ENCODE measurements around the gene EXOC3. TPM values are rescaled to one million over a fixed set of nuclear protein-coding genes. Genes with fewer than 3 reads are reported as not detected.

The EXOC3 gene
- total and polyA plus RNA-seq, 11 donors = 20.6 to 45.5 (median 42.8) TPM

DNA sequence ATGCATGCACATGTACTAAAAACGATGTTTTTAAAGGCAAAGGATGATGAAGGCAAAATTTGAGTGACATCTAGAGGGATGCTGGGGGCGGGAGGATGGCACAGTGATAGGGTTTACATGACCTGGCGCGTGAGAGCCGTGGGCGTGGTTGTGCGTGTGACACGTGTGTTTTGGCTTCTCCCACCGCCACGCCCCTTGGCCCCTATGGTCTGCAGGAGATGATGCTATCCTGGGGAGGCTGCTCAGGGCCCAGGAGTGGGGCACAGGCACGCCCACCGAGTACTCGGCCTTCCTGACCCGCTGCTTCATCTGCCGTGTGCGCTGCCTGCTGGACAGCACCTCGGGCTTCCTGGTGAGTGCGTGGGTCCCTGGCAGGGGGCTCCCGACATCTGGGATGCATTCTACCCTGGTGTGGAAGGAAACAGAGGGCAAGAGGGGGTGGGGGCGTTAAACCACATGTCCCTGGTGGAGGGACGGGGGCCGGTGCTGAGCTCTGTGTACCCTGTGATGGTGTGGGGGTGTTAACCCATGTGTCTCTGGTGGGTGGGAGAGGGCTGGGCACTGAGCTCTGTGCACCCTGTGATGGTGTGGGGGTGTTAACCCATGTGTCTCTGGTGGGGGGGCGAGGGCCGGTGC is 19.2 kb upstream of the EXOC3 start:
- no peak overlapping the region for H3K27ac ChIP-seq
- H3K36me3 ChIP-seq = no peaks in the 10 kb centered on the region
- H3K4me1 ChIP-seq = peaks cover 0 to 5% (median 0%) of the 10 kb centered on the region in 12 donors
- no peak overlapping the region for H3K4me3 ChIP-seq
- peak in 1 of 5 donors; percentile 54 for DNase-seq
- intact Hi-C loops (cut with DNase I) = no loop called here
- peak in 1 of 4 donors; percentile 20 for ATAC-seq
- 81 to 85% (median 82%) methylated on average over 22 to 24 of the region's 24 CpGs for WGBS, 4 donors
- H3K9me3 ChIP-seq = no peaks in the 10 kb centered on the region
- TF ChIP-seq POLR2A (IDR thresholded peaks at IDR 0.05) = no peak
- TF ChIP-seq, protein P1, sequence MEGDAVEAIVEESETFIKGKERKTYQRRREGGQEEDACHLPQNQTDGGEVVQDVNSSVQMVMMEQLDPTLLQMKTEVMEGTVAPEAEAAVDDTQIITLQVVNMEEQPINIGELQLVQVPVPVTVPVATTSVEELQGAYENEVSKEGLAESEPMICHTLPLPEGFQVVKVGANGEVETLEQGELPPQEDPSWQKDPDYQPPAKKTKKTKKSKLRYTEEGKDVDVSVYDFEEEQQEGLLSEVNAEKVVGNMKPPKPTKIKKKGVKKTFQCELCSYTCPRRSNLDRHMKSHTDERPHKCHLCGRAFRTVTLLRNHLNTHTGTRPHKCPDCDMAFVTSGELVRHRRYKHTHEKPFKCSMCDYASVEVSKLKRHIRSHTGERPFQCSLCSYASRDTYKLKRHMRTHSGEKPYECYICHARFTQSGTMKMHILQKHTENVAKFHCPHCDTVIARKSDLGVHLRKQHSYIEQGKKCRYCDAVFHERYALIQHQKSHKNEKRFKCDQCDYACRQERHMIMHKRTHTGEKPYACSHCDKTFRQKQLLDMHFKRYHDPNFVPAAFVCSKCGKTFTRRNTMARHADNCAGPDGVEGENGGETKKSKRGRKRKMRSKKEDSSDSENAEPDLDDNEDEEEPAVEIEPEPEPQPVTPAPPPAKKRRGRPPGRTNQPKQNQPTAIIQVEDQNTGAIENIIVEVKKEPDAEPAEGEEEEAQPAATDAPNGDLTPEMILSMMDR (IDR thresholded peaks at IDR 0.05) = no peak
- H3K27me3 ChIP-seq = peaks cover 0 to 5% (median 0%) of the 10 kb centered on the region in 9 donors

DNA sequence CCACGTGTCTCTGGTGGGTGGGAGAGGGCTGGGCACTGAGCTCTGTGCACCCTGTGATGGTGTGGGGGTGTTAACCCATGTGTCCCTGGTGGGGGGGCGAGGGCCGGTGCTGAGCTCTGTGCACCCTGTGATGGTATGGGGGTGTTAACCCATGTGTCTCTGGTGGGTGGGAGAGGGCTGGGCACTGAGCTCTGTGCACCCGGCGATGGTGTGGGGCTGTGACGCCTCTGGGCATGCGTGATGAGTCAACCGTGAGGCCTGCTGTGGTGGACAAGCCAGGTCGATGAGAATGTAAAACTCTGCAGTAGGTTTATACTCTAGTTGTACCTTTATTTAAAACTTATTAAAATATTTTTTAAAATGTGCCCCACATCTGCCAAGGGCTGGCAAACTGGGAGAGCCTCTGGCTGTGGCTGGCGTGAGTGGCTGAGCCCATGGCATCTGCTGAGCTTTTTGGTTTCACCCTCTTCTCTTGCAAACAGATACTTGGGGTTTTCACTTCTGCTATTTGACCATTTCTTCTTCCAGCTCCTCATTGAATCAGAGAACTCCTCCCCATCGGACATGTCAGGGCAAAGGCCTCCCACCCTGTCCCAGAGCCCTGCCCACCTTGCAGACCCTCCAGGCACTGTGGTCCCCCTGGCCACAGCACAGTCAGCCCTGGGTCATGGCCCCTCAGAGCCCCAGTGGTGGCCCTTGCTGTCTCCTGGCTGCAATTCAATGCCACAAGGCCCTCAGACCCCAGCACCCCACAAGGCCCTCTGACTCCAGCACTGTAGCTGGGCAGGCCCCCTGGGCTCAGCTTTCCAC is 18.5 kb upstream of the EXOC3 start:
- no peak overlapping the region for H3K4me3 ChIP-seq
- ATAC-seq = no peak
- intact Hi-C loops (cut with DNase I) = no loop called here
- peak in 1 of 5 donors; percentile 47 for DNase-seq
- 86 to 88% (median 86%) methylated on average over 8 to 11 of the region's 11 CpGs for WGBS, 4 donors
- TF ChIP-seq, protein P1 (IDR thresholded peaks at IDR 0.05) = no peak
- TF ChIP-seq POLR2A (IDR thresholded peaks at IDR 0.05) = no peak
- H3K36me3 ChIP-seq = no peaks in the 10 kb centered on the region
- H3K9me3 ChIP-seq = no peaks in the 10 kb centered on the region
- H3K27ac ChIP-seq = peak overlapping the region in 1 of 12 donors; percentile 49
- peaks cover 0 to 5% (median 0%) of the 10 kb centered on the region in 12 donors for H3K4me1 ChIP-seq
- H3K27me3 ChIP-seq = peaks cover 0 to 5% (median 0%) of the 10 kb centered on the region in 9 donors

DNA sequence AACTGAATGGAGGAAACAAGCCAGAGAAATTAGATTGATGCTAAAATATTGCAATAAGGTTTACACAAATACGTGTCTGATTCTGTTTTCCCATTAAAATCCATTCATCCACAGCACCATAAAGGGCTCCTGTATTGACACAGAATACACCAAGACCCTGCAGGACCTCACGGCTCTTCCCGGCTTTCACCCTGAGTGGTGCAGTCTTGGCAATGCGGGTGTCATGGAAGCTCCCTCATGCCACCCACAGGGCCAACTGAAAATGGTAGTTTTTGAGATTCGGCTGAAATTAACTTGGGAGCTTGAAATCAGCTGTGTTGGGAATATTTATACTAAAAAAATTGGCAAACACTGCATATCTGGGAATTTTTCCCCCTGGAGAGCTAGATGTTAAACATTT is 17.3 kb upstream of the EXOC3 start:
- Histone ChIP-seq H3K9me3 (no peaks in the 10 kb centered on the region), H3K4me3 (no peak overlapping the region), H3K36me3 (no peaks in the 10 kb centered on the region), H3K27me3 (peaks cover 0 to 5% (median 0%) of the 10 kb centered on the region in 9 donors), H3K27ac (no peak overlapping the region), H3K4me1 (peaks cover 0 to 5% (median 0%) of the 10 kb centered on the region in 12 donors)
- TF ChIP-seq POLR2A (IDR thresholded peaks at IDR 0.05) = no peak
- TF ChIP-seq, protein P1 (IDR thresholded peaks at IDR 0.05) = peak in 1 of 12 donors; percentile 10
- intact Hi-C loops (cut with DNase I) = no loop called here
- peak in 1 of 5 donors; percentile 22 for DNase-seq
- WGBS, 4 donors = 64 to 75% (median 69%) methylated on average over 5 of the region's 5 CpGs
- no peak for ATAC-seq

DNA sequence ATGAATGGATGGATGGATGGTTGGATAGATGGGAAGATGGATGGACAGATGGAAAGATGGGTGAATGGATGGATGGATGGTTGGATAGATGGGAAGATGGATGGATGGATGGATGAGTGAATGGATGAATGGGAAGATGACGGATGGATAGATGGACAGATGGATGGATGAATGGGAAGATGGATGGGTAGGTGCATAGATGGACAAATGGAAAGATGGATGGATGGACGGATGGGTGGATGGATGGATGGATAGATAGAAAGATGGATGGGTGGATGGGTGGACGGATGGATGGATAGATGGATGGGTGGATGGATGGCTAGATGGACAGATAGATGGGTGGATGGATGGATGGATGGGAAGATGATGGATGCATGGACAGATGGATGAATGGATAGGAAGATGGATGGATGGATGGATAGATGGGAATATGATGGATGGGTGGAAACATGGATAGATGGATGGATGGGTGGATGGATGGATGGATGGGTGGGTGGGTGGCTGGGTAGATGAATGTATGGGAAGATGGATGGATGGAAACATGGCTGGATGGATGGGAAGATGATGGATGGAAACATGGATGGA is 16.5 kb upstream of the EXOC3 start:
- intact Hi-C loops (cut with DNase I) = no loop called here
- no peak overlapping the region for H3K27ac ChIP-seq
- H3K27me3 ChIP-seq = peaks cover 0 to 5% (median 0%) of the 10 kb centered on the region in 9 donors
- H3K36me3 ChIP-seq = no peaks in the 10 kb centered on the region
- TF ChIP-seq, protein P1 (IDR thresholded peaks at IDR 0.05) = no peak
- no peak for TF ChIP-seq POLR2A (IDR thresholded peaks at IDR 0.05)
- WGBS, 4 donors = 76 to 90% (median 83%) methylated on average over 3 of the region's 3 CpGs
- H3K4me3 ChIP-seq = no peak overlapping the region
- H3K9me3 ChIP-seq = no peaks in the 10 kb centered on the region
- DNase-seq (no peak), ATAC-seq (no peak)
- H3K4me1 ChIP-seq = peaks cover 0 to 5% (median 0%) of the 10 kb centered on the region in 12 donors
